NCI-H748 treated with DMSO at 0.1 percent for 48 hours (cell line): ENCODE data around the gene DIAPH1.
"Not testable (repeated sequence)": the region's sequence is repeated elsewhere in the genome, so short reads cannot be mapped to it uniquely, and the experiment has no call there.

Experiments used
- DNase-seq: peaks from one replicate; lab custom pipeline; 2025; lab: John Stamatoyannopoulos, UW

The DIAPH1 gene

GRCh38 chr5:141609921-141610320 is 8.9 kb downstream of the DIAPH1 start:
- not testable (repeated sequence) for DNase-seq

- no peak for DNase-seq
Observed at GRCh38 chr5:141609044-141609443, 9.8 kb downstream of the DIAPH1 start.

- DNase-seq: no peak
Observed at GRCh38 chr5:141608557-141608956, 10.2 kb downstream of the DIAPH1 start.

- DNase-seq: no peak
Observed at GRCh38 chr5:141608046-141608445, 10.8 kb downstream of the DIAPH1 start.

- no peak for DNase-seq
Observed at GRCh38 chr5:141605523-141606277, 13.1 kb downstream of the DIAPH1 start.

GRCh38 chr5:141603923-141604717 is 14.7 kb downstream of the DIAPH1 start:
- DNase-seq: no peak

GRCh38 chr5:141602606-141603005 is 16.2 kb downstream of the DIAPH1 start:
- no peak for DNase-seq

GRCh38 chr5:141598391-141599345 is 20.1 kb downstream of the DIAPH1 start:
- DNase-seq: no peak

- no peak for DNase-seq
Observed at GRCh38 chr5:141597814-141598213, 21.0 kb downstream of the DIAPH1 start.

- DNase-seq: no peak
Observed at GRCh38 chr5:141597394-141597793, 21.4 kb downstream of the DIAPH1 start.

GRCh38 chr5:141596867-141597266 is 21.9 kb downstream of the DIAPH1 start:
- DNase-seq: no peak

GRCh38 chr5:141590127-141590526 is 28.7 kb downstream of the DIAPH1 start:
- DNase-seq: no peak

GRCh38 chr5:141586246-141586645 is 32.6 kb downstream of the DIAPH1 start:
- no peak for DNase-seq

- no peak for DNase-seq
Observed at GRCh38 chr5:141585594-141585993, 33.2 kb downstream of the DIAPH1 start.

GRCh38 chr5:141574122-141574510 is 44.7 kb downstream of the DIAPH1 start:
- DNase-seq: no peak

- DNase-seq: no peak
Observed at GRCh38 chr5:141573489-141574121, 45.2 kb downstream of the DIAPH1 start.

- DNase-seq: no peak
Observed at GRCh38 chr5:141570655-141571054, 48.1 kb downstream of the DIAPH1 start.

GRCh38 chr5:141567513-141568117 is 51.2 kb downstream of the DIAPH1 start:
- peak; percentile 28 for DNase-seq

GRCh38 chr5:141565826-141566570 is 52.8 kb downstream of the DIAPH1 start:
- DNase-seq: no peak

GRCh38 chr5:141564216-141564692 is 54.5 kb downstream of the DIAPH1 start:
- DNase-seq: peak; percentile 91
